Measurements from ENCODE around the gene EZR.

DNA sequence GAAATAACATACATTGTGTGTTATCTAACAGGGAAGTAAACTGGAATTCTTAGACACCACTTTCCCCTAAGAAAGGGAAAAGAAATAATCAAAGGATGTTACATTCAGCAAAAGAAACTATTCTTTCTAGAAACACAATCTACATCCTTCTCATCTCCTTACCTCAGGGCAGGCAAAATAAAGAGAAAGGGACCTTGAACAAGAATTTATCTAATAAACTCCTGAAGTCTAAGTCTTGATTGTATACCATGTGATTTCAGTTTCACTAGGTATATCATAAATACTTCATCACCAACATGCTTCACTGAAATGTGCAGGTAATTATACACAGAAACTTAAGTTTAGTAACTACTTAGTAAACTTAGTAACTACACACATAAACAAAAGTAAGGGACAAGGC is 15.0 kb downstream of the EZR start:
- TF ChIP-seq, protein P1, sequence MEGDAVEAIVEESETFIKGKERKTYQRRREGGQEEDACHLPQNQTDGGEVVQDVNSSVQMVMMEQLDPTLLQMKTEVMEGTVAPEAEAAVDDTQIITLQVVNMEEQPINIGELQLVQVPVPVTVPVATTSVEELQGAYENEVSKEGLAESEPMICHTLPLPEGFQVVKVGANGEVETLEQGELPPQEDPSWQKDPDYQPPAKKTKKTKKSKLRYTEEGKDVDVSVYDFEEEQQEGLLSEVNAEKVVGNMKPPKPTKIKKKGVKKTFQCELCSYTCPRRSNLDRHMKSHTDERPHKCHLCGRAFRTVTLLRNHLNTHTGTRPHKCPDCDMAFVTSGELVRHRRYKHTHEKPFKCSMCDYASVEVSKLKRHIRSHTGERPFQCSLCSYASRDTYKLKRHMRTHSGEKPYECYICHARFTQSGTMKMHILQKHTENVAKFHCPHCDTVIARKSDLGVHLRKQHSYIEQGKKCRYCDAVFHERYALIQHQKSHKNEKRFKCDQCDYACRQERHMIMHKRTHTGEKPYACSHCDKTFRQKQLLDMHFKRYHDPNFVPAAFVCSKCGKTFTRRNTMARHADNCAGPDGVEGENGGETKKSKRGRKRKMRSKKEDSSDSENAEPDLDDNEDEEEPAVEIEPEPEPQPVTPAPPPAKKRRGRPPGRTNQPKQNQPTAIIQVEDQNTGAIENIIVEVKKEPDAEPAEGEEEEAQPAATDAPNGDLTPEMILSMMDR (IDR thresholded peaks at IDR 0.05; ENCODE audit: low read length), result no peak
- TF ChIP-seq EZH2 (IDR thresholded peaks at IDR 0.05; ENCODE audit: borderline replicate concordance, low read length), result no peak
